SK-N-SH treated with all-trans-retinoic acid at 6 μM for 48 hours (cell line): ENCODE results near the gene PPP1R12A.

Experiments used
- ATAC-seq: fragments of 200-7000 bp; cut with Tn5 transposase; 3 replicates; pipeline ENCODE4 v1.9.1; 2020; ENCODE audit warnings: mild to moderate bottlenecking, moderate library complexity
- ARNTL ChIP-seq: fragments of 450-650 bp; formaldehyde crosslinking; IDR thresholded peaks from 2 replicates; pipeline ENCODE4 v1.5.0; 2020; ENCODE audit warnings: low read depth, mild to moderate bottlenecking, moderate library complexity, borderline replicate concordance
- BACH2 ChIP-seq: fragments of 250-450 bp; sonication (Bioruptor Pico); IDR thresholded peaks from 2 replicates; pipeline ENCODE4 v1.9.0; 2021; ENCODE audit warnings: mild to moderate bottlenecking, borderline replicate concordance
- CSDC2 ChIP-seq: fragments of 250-450 bp; sonication (Bioruptor Pico); IDR thresholded peaks from 2 replicates; pipeline ENCODE4 v1.5.0; 2020; ENCODE audit warnings: mild to moderate bottlenecking, moderate library complexity
- CSRNP3 ChIP-seq: fragments of 250-450 bp; sonication (Bioruptor Pico); IDR thresholded peaks from 2 replicates; pipeline ENCODE4 v1.5.1; 2021; ENCODE audit warnings: mild to moderate bottlenecking, moderate library complexity
- ESRRG ChIP-seq: fragments of 250-450 bp; sonication (Bioruptor Pico); IDR thresholded peaks from 2 replicates; pipeline ENCODE4 v1.6.1; 2021; ENCODE audit warnings: mild to moderate bottlenecking
- GLIS3 ChIP-seq: fragments of 250-450 bp; sonication (Bioruptor Pico); IDR thresholded peaks from 2 replicates; pipeline ENCODE4 v1.5.0; 2020; ENCODE audit warnings: mild to moderate bottlenecking, moderate library complexity
- ISL1 ChIP-seq: fragments of 250-450 bp; sonication (Bioruptor Pico); IDR thresholded peaks from 2 replicates; pipeline ENCODE4 v2.1.2; 2022; ENCODE audit warnings: mild to moderate bottlenecking, moderate library complexity
- OSR1 ChIP-seq: fragments of 250-450 bp; sonication (Bioruptor Pico); IDR thresholded peaks from 2 replicates; pipeline ENCODE4 v1.8.0; 2022; ENCODE audit warnings: moderate library complexity, mild to moderate bottlenecking, inconsistent platforms
- PATZ1 ChIP-seq: fragments of 250-450 bp; sonication (Bioruptor Pico); IDR thresholded peaks from 2 replicates; pipeline ENCODE4 v1.8.0; 2020; ENCODE audit warnings: mild to moderate bottlenecking, moderate library complexity, borderline replicate concordance
- POU6F1 ChIP-seq: fragments of 250-450 bp; sonication (Bioruptor Pico); IDR thresholded peaks from 2 replicates; pipeline ENCODE4 v1.8.0; 2021; ENCODE audit warnings: low read depth, mild to moderate bottlenecking, moderate library complexity, borderline replicate concordance
- PPARA ChIP-seq: fragments of 250-450 bp; sonication (Bioruptor Pico); IDR thresholded peaks from 2 replicates; pipeline ENCODE4 v1.5.0; 2020; ENCODE audit warnings: mild to moderate bottlenecking, borderline replicate concordance
- RARB ChIP-seq: fragments of 250-450 bp; sonication (Bioruptor Pico); IDR thresholded peaks from 2 replicates; pipeline ENCODE4 v1.8.0; 2021; ENCODE audit warnings: mild to moderate bottlenecking, moderate library complexity
- SNAI2 ChIP-seq: fragments of 250-450 bp; sonication (Bioruptor Pico); IDR thresholded peaks from 2 replicates; pipeline ENCODE4 v1.5.0; 2020; ENCODE audit warnings: mild to moderate bottlenecking, moderate library complexity
- TCF4 ChIP-seq: fragments of 250-450 bp; sonication (Bioruptor Pico); IDR thresholded peaks from 2 replicates; pipeline ENCODE4 v1.8.0; 2021; ENCODE audit warnings: mild to moderate bottlenecking, moderate library complexity, borderline replicate concordance
- TOX ChIP-seq: fragments of 250-450 bp; sonication (Bioruptor Pico); IDR thresholded peaks from 2 replicates; pipeline ENCODE4 v1.8.0; 2021; ENCODE audit warnings: mild to moderate bottlenecking, moderate library complexity, borderline replicate concordance
- ZC3H10 ChIP-seq: fragments of 250-450 bp; sonication (Bioruptor Pico); IDR thresholded peaks from 2 replicates; pipeline ENCODE4 v1.5.1; 2021; ENCODE audit warnings: mild to moderate bottlenecking, moderate library complexity
- ZFP3 ChIP-seq: fragments of 250-450 bp; sonication (Bioruptor Pico); IDR thresholded peaks from 2 replicates; pipeline ENCODE4 v1.5.0; 2020; ENCODE audit warnings: mild to moderate bottlenecking, moderate library complexity
- ZFP30 ChIP-seq: fragments of 450-650 bp; formaldehyde crosslinking; IDR thresholded peaks from 2 replicates; pipeline ENCODE4 v1.5.0; 2022; ENCODE audit warnings: mild to moderate bottlenecking, moderate library complexity
- ZNF565 ChIP-seq: fragments of 450-650 bp; formaldehyde crosslinking; conservative IDR thresholded peaks from 2 replicates; pipeline ENCODE4 v1.5.0; 2020; ENCODE audit warnings: low read depth, mild to moderate bottlenecking, moderate library complexity
- ZNF70 ChIP-seq: fragments of 450-650 bp; formaldehyde crosslinking; IDR thresholded peaks from 2 replicates; pipeline ENCODE4 v1.5.0; 2020; ENCODE audit warnings: mild to moderate bottlenecking, moderate library complexity
- ZNF8 ChIP-seq: fragments of 450-650 bp; formaldehyde crosslinking; IDR thresholded peaks from 2 replicates; pipeline ENCODE4 v1.5.0; 2020; ENCODE audit warnings: mild to moderate bottlenecking, moderate library complexity
- TF ChIP-seq, protein P1 (sequence below): fragments of 250-450 bp; sonication (Bioruptor Pico); IDR thresholded peaks from 2 replicates; pipeline ENCODE4 v1.5.1; 2020; ENCODE audit warnings: low read depth, mild to moderate bottlenecking, moderate library complexity

PPP1R12A gene

DNA sequence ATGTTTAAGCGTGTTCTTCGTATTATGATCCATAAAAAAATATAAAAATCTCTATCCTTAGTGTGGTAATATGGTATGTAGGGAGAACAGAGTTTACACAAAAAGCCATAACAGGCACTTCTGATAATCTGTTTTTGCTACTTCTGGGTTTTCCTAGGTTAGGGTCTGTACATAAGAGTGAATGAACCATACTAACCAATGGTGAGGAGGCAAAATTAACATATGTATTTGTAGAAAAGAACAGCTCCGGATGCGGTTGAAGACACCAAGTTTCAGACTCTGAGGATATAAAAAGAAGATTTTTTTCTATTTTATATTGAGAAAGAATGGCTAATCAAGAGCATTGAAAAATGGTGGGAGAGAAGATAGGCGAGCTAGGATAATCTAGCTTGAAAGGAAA is 40.2 kb upstream of the PPP1R12A start (continued):
- TF ChIP-seq PATZ1 (CRISPR knock-in tag) (no peak), ISL1 (no peak)
- TF ChIP-seq, all 23 proteins: peak for 0

- ATAC-seq, result peak; percentile 62; the same call in 2 of the 3 replicates
- TF ChIP-seq ZNF70 (no peak), SNAI2 (no peak), RARB (CRISPR knock-in tag) (no peak)
Measured at GRCh38 chr12:79973801-79974200, 38.9 kb upstream of the PPP1R12A start.

GRCh38 chr12:79964100-79964627 is 29.3 kb upstream of the PPP1R12A start:
- ATAC-seq, result no peak
- TF ChIP-seq POU6F1 (no peak), PATZ1 (CRISPR knock-in tag) (no peak), ZNF70 (no peak), ZNF565 (CRISPR knock-in tag) (no peak), CSDC2 (no peak), ZC3H10 (CRISPR knock-in tag) (no peak), ARNTL (CRISPR knock-in tag) (no peak), ZNF8 (CRISPR knock-in tag) (no peak), CSRNP3 (no peak), ZFP3 (CRISPR knock-in tag) (no peak), RARB (CRISPR knock-in tag) (no peak), TCF4 (CRISPR knock-in tag) (no peak)

GRCh38 chr12:79961411-79961810 is 26.5 kb upstream of the PPP1R12A start:
- ATAC-seq, result no peak
- no peak for TF ChIP-seq CSRNP3
- TF ChIP-seq ARNTL (CRISPR knock-in tag), result no peak
- no peak for TF ChIP-seq GLIS3
- TF ChIP-seq ZC3H10 (CRISPR knock-in tag), result no peak
- TF ChIP-seq TOX (CRISPR knock-in tag), result no peak
- no peak for TF ChIP-seq PPARA (CRISPR knock-in tag)
- no peak for TF ChIP-seq ESRRG (CRISPR knock-in tag)
- TF ChIP-seq ZNF565 (CRISPR knock-in tag), result no peak
- no peak for TF ChIP-seq ZFP30 (CRISPR knock-in tag)

DNA sequence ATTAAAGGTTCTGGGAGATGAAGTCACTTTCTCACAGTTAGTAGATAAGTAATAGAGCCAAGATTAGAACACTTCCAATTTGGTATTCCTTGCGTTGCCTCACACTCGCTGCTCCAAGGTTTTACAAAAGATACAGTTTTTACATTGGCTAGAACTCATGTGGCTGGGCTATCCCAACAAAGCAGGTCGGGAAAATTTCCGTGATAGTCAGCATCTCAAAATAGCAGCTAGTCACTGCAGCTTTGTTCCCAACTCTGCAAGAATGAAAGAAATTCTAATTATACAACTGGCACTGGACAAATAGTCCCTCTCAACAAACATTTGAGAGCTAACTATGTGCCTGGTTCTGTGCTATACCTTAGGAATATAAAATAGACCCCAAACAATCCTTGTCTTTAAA is 24.6 kb upstream of the PPP1R12A start:
- ATAC-seq, result no peak
- no peak for TF ChIP-seq RARB (CRISPR knock-in tag)
- TF ChIP-seq, protein P1, sequence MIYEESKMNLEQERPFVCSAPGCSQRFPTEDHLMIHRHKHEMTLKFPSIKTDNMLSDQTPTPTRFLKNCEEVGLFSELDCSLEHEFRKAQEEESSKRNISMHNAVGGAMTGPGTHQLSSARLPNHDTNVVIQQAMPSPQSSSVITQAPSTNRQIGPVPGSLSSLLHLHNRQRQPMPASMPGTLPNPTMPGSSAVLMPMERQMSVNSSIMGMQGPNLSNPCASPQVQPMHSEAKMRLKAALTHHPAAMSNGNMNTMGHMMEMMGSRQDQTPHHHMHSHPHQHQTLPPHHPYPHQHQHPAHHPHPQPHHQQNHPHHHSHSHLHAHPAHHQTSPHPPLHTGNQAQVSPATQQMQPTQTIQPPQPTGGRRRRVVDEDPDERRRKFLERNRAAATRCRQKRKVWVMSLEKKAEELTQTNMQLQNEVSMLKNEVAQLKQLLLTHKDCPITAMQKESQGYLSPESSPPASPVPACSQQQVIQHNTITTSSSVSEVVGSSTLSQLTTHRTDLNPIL (CRISPR knock-in tag), result no peak
- no peak for TF ChIP-seq OSR1
- TF ChIP-seq CSDC2, result no peak
- no peak for TF ChIP-seq ISL1
- no peak for TF ChIP-seq BACH2 (CRISPR knock-in tag)
- no peak for TF ChIP-seq ESRRG (CRISPR knock-in tag)
- no peak for TF ChIP-seq CSRNP3
- no peak for TF ChIP-seq SNAI2
- TF ChIP-seq ZFP3 (CRISPR knock-in tag), result no peak
- TF ChIP-seq TCF4 (CRISPR knock-in tag), result no peak
